Measurements from ENCODE around the gene KRT13.

GRCh38 chr17:41455236-41455635 is 50.2 kb downstream of the KRT13 start:
- TF ChIP-seq PPARA (CRISPR knock-in tag; IDR thresholded peaks at IDR 0.05; ENCODE audit: borderline replicate concordance), result no peak
- TF ChIP-seq CSDC2 (CRISPR knock-in tag; IDR thresholded peaks at IDR 0.05), result no peak
- no peak for TF ChIP-seq ESRRG (CRISPR knock-in tag; IDR thresholded peaks at IDR 0.05)
- TF ChIP-seq ARNTL (CRISPR knock-in tag; IDR thresholded peaks at IDR 0.05; ENCODE audit: borderline replicate concordance, low read depth), result no peak
- TF ChIP-seq CREB5 (CRISPR knock-in tag; IDR thresholded peaks at IDR 0.05; ENCODE audit: low read depth), result no peak
- no peak for TF ChIP-seq ISL1 (CRISPR knock-in tag; IDR thresholded peaks at IDR 0.05)
- TF ChIP-seq ZFP3 (CRISPR knock-in tag; IDR thresholded peaks at IDR 0.05), result no peak
- no peak for TF ChIP-seq BACH2 (CRISPR knock-in tag; IDR thresholded peaks at IDR 0.05; ENCODE audit: borderline replicate concordance)
- TF ChIP-seq ZNF8 (CRISPR knock-in tag; IDR thresholded peaks at IDR 0.05), result no peak
- no peak for TF ChIP-seq SNAI2 (CRISPR knock-in tag; IDR thresholded peaks at IDR 0.05)
- TF ChIP-seq CSRNP3 (CRISPR knock-in tag; IDR thresholded peaks at IDR 0.05), result no peak
